ENCODE results near the gene CSPG5. TPM values are rescaled to one million over a fixed set of nuclear protein-coding genes. Genes with fewer than 3 reads are reported as not detected.

Gene CSPG5
- polyA plus RNA-seq, 1 experiment: not detected

DNA sequence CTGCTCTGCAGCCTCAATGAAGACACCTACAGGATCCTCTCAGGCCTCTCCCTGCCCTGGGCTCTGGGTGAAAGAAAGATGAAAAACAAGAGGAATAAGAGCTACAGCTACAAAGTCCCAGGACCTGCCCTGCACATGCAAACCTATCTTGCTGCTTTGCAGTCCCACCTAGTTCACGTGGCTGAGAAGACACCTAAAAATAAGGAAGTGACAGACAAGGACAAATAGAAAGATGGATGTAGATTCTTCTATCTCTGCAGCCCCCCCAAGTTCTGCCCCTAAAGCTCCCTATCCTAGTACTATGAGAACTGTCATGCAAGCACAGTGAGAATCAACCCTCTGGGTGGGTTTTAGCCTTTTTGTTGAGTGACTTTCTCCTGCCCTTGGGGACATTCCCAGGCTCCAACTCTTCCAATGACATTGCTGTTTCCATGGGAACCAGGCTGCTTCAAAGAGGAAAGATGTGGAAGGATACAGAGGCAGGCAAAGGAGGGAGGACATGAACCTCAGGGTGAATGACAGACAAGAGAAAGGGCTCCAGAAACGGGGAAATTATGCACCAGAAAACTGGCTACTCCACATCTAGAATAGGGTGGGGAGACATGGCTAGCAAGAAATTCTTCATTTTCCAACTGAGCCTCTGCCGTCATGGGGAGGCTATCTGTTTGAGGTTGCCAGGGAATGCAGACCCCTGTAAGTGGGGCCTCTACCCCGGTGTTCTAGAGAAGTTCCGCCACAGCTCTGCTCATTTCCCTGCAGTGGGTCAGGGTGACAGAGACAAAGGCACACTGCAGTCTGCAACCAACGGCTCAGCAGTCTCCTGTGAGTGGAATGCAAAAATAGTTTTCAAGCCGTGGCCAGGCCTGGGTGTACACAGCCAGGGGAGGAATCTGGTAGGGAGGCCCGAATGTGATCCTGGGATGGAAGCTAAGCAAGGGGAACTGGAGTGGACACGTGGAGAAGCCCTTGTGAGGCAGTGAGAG is 5.2 kb downstream of the CSPG5 start:
- ChIA-PET POLR2A (no interaction called here), CTCF (no interaction called here)
- Histone ChIP-seq H3K27me3 (ENCODE audit: control insufficient read depth, insufficient read depth, low read length) (peaks cover 33% of the 10 kb centered on the region), H3K9me3 (ENCODE audit: control insufficient read depth, insufficient read depth, low read length) (no peaks in the 10 kb centered on the region), H3K27ac (ENCODE audit: low read depth, low read length) (no peak overlapping the region), H3K4me3 (ENCODE audit: low read depth, low read length) (no peak overlapping the region)
- TF ChIP-seq, protein P1, sequence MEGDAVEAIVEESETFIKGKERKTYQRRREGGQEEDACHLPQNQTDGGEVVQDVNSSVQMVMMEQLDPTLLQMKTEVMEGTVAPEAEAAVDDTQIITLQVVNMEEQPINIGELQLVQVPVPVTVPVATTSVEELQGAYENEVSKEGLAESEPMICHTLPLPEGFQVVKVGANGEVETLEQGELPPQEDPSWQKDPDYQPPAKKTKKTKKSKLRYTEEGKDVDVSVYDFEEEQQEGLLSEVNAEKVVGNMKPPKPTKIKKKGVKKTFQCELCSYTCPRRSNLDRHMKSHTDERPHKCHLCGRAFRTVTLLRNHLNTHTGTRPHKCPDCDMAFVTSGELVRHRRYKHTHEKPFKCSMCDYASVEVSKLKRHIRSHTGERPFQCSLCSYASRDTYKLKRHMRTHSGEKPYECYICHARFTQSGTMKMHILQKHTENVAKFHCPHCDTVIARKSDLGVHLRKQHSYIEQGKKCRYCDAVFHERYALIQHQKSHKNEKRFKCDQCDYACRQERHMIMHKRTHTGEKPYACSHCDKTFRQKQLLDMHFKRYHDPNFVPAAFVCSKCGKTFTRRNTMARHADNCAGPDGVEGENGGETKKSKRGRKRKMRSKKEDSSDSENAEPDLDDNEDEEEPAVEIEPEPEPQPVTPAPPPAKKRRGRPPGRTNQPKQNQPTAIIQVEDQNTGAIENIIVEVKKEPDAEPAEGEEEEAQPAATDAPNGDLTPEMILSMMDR (IDR thresholded peaks at IDR 0.05; ENCODE audit: low read depth, low read length): no peak
- DNase-seq (ENCODE audit: low read depth, low spot score): no peak

GRCh38 chr3:47571391-47572175 is 7.1 kb downstream of the CSPG5 start:
- peaks cover 41% of the 10 kb centered on the region for H3K27me3 ChIP-seq (ENCODE audit: control insufficient read depth, insufficient read depth, low read length)
- ChIA-PET POLR2A (no interaction called here), CTCF (interaction anchor here (0.7 kb wide), 1 partner anchor 15 kb away, joined by 3 read pairs; no protein-coding TSS in a partner anchor)
- no peak overlapping the region for H3K4me3 ChIP-seq (ENCODE audit: low read depth, low read length)
- H3K27ac ChIP-seq (ENCODE audit: low read depth, low read length): no peak overlapping the region
- no peaks in the 10 kb centered on the region for H3K9me3 ChIP-seq (ENCODE audit: control insufficient read depth, insufficient read depth, low read length)
- TF ChIP-seq, protein P1 (IDR thresholded peaks at IDR 0.05; ENCODE audit: low read depth, low read length): no peak
- DNase-seq (ENCODE audit: low read depth, low spot score): no peak

- ChIA-PET POLR2A (no interaction called here), CTCF (no interaction called here)
- TF ChIP-seq, protein P1 (IDR thresholded peaks at IDR 0.05; ENCODE audit: low read depth, low read length): no peak
- no peaks in the 10 kb centered on the region for H3K9me3 ChIP-seq (ENCODE audit: control insufficient read depth, insufficient read depth, low read length)
- no peak for DNase-seq (ENCODE audit: low read depth, low spot score)
- H3K27me3 ChIP-seq (ENCODE audit: control insufficient read depth, insufficient read depth, low read length): peaks cover 48% of the 10 kb centered on the region
- no peak overlapping the region for H3K4me3 ChIP-seq (ENCODE audit: low read depth, low read length)
- no peak overlapping the region for H3K27ac ChIP-seq (ENCODE audit: low read depth, low read length)
These were observed 9.8 kb downstream of the CSPG5 start for GRCh38 chr3:47568901-47569300.

DNA sequence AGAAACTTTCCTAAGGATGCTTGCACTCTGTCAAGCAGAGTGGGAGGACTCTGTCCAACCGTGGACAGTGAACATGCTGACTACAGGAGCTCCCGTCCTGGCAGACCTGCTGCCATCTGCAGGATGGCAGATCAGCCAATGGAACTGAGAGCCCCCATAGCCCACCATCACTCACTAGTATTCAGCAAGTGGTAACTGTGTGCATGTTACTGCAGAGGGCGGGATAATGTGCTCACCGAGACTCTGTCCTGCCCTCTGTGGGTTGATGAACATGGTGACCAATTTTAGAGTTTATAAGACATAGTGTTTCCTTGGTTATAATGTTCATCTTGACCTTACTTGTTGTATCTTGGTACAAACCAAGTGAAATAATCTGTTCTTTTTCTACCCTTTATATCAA is 11.5 kb downstream of the CSPG5 start:
- no peaks in the 10 kb centered on the region for H3K9me3 ChIP-seq (ENCODE audit: control insufficient read depth, insufficient read depth, low read length)
- H3K27ac ChIP-seq (ENCODE audit: low read depth, low read length): no peak overlapping the region
- H3K27me3 ChIP-seq (ENCODE audit: control insufficient read depth, insufficient read depth, low read length): peaks cover 41% of the 10 kb centered on the region
- no peak for DNase-seq (ENCODE audit: low read depth, low spot score)
- TF ChIP-seq, protein P1 (IDR thresholded peaks at IDR 0.05; ENCODE audit: low read depth, low read length): no peak
- ChIA-PET CTCF (no interaction called here), POLR2A (no interaction called here)
- no peak overlapping the region for H3K4me3 ChIP-seq (ENCODE audit: low read depth, low read length)

DNA sequence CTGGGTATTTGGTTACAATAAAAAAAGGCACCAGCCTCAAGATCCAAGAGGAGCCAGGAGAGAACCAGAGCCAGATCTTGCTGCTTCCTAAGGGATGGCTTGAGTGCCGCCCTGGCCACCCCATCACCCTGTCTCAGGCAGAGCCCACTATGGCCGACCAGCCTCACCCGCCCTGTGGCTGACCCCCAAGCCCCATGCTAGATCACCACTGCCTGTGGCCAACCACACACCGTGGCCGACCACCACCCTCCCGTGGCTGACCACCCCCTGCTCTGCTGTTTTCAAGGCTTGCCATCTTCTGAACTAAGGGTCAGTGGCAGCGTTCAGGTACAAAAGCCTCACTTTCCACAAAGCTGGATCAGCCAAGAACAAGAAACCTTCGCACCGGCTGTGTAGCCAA is 12.0 kb downstream of the CSPG5 start:
- ChIA-PET CTCF (no interaction called here), POLR2A (no interaction called here)
- Histone ChIP-seq H3K4me3 (ENCODE audit: low read depth, low read length) (no peak overlapping the region), H3K9me3 (ENCODE audit: control insufficient read depth, insufficient read depth, low read length) (no peaks in the 10 kb centered on the region), H3K27ac (ENCODE audit: low read depth, low read length) (no peak overlapping the region), H3K27me3 (ENCODE audit: control insufficient read depth, insufficient read depth, low read length) (peaks cover 38% of the 10 kb centered on the region)
- no peak for DNase-seq (ENCODE audit: low read depth, low spot score)
- TF ChIP-seq, protein P1 (IDR thresholded peaks at IDR 0.05; ENCODE audit: low read depth, low read length): no peak
